Measurements from ENCODE around the gene CIROP.
A peak's percentile ranks its signal among the peaks of the same experiment; 100 is the strongest.

Gene CIROP

GRCh38 chr14:23057757-23058653 is 46.8 kb downstream of the CIROP start:
- Histone ChIP-seq H2BK5ac (ENCODE audit: low read length) (peak overlapping the region; percentile 47), H3K9ac (ENCODE audit: low read depth, low read length, poor library complexity) (peak overlapping the region; percentile 63), H2BK12ac (ENCODE audit: low read length) (no peak overlapping the region), H4K91ac (ENCODE audit: low read depth, low read length, poor library complexity) (no peak overlapping the region), H3K4ac (ENCODE audit: low read length) (no peak overlapping the region), H2BK15ac (ENCODE audit: low read length) (peak overlapping the region; percentile 39), H3K4me1 (ENCODE audit: control insufficient read depth in 2 of 2, insufficient read depth in 1 of 2, low read depth in 1 of 2, low read length in 2 of 2) (peaks cover 6% of the 10 kb centered on the region in 2 donors), H3K14ac (ENCODE audit: low read length) (no peak overlapping the region), H3K23ac (ENCODE audit: low read depth, low read length, poor library complexity) (peak overlapping the region; percentile 94), H2AFZ (ENCODE audit: low read length) (peak overlapping the region; percentile 91), H4K8ac (ENCODE audit: low read depth, low read length) (no peak overlapping the region), H3K27me3 (ENCODE audit: control insufficient read depth in 3 of 3, insufficient read depth in 3 of 3, low read depth in 1 of 3, low read length in 3 of 3) (no peaks in the 10 kb centered on the region), H3K18ac (ENCODE audit: low read length) (peak overlapping the region; percentile 92), H3K4me2 (ENCODE audit: insufficient read depth, low read length, poor library complexity, severe bottlenecking) (peak overlapping the region; percentile 97), H2AK5ac (ENCODE audit: low read depth, low read length) (no peak overlapping the region), H3K36me3 (replicated peaks in 1 of 2; ENCODE audit: control insufficient read depth in 2 of 2, insufficient read depth in 2 of 2, low read length in 2 of 2) (peaks cover 43 to 70% of the 10 kb centered on the region in 2 donors), H3K9me3 (replicated peaks in 1 of 2; ENCODE audit: control insufficient read depth in 2 of 2, insufficient read depth in 1 of 2, low read depth in 1 of 2, low read length in 2 of 2) (no peaks in the 10 kb centered on the region), H3K27ac (replicated peaks; ENCODE audit: low read length) (peak overlapping the region; percentile 90), H3K79me1 (ENCODE audit: low read depth, low read length) (peaks cover 5% of the 10 kb centered on the region), H2BK120ac (ENCODE audit: low read depth, low read length) (no peak overlapping the region), H3K4me3 (ENCODE audit: low read length in 2 of 2) (peak overlapping the region; percentile 62 to 82)
- peak; percentile 93 for DNase-seq (ENCODE audit: low spot score)
- WGBS, 2 donors (ENCODE audit: extremely low coverage in 2 of 2, insufficient read length in 2 of 2, insufficient replicate concordance in 1 of 2), result no CpG with 5 or more reads among the region's 51 CpGs

- Histone ChIP-seq H3K9ac (ENCODE audit: low read depth, low read length, poor library complexity) (peak within 1 kb of the TSS; percentile 90), H3K18ac (ENCODE audit: low read length) (peak within 1 kb of the TSS; percentile 92), H3K4me2 (ENCODE audit: insufficient read depth, low read length, poor library complexity, severe bottlenecking) (peak within 1 kb of the TSS; percentile 97), H3K14ac (ENCODE audit: low read length) (peak within 1 kb of the TSS; percentile 39), H3K36me3 (replicated peaks in 1 of 2; ENCODE audit: control insufficient read depth in 2 of 2, insufficient read depth in 2 of 2, low read length in 2 of 2) (peaks cover 37 to 70% of the 10 kb centered on the region in 2 donors), H3K4me1 (ENCODE audit: control insufficient read depth in 2 of 2, insufficient read depth in 1 of 2, low read depth in 1 of 2, low read length in 2 of 2) (peaks cover 6% of the 10 kb centered on the region in 2 donors), H3K23ac (ENCODE audit: low read depth, low read length, poor library complexity) (peak within 1 kb of the TSS; percentile 94), H3K4ac (ENCODE audit: low read length) (no peak within 1 kb of the TSS), H3K9me3 (replicated peaks in 1 of 2; ENCODE audit: control insufficient read depth in 2 of 2, insufficient read depth in 1 of 2, low read depth in 1 of 2, low read length in 2 of 2) (no peaks in the 10 kb centered on the region), H2BK15ac (ENCODE audit: low read length) (peak within 1 kb of the TSS; percentile 39), H4K8ac (ENCODE audit: low read depth, low read length) (no peak within 1 kb of the TSS), H3K27ac (replicated peaks; ENCODE audit: low read length) (peak within 1 kb of the TSS; percentile 90), H4K91ac (ENCODE audit: low read depth, low read length, poor library complexity) (no peak within 1 kb of the TSS), H3K79me1 (ENCODE audit: low read depth, low read length) (peaks cover 5% of the 10 kb centered on the region), H2BK5ac (ENCODE audit: low read length) (peak within 1 kb of the TSS; percentile 47), H2AFZ (ENCODE audit: low read length) (peak within 1 kb of the TSS; percentile 91), H2AK5ac (ENCODE audit: low read depth, low read length) (no peak within 1 kb of the TSS), H2BK12ac (ENCODE audit: low read length) (no peak within 1 kb of the TSS), H3K4me3 (ENCODE audit: low read length in 2 of 2) (peak within 1 kb of the TSS; percentile 62 to 82), H2BK120ac (ENCODE audit: low read depth, low read length) (no peak within 1 kb of the TSS), H3K27me3 (ENCODE audit: control insufficient read depth in 3 of 3, insufficient read depth in 3 of 3, low read depth in 1 of 3, low read length in 3 of 3) (no peaks in the 10 kb centered on the region)
- no CpG with 5 or more reads among the region's 73 CpGs for whole genome bisulfite sequencing, 2 donors (ENCODE audit: extremely low coverage in 2 of 2, insufficient read length in 2 of 2, insufficient replicate concordance in 1 of 2)
- DNase-seq (ENCODE audit: low spot score), result peak; percentile 78
Measured at GRCh38 chr14:23056956-23057756, 47.6 kb downstream of the CIROP start, which contains the start of gene CDH24. Gene CDH24, minus strand, starts transcription at chr14:23057520. Its CDS starts 1,787 bp downstream, at chr14:23055733.

GRCh38 chr14:23056145-23056955 is 48.4 kb downstream of the CIROP start:
- peak; percentile 77 for DNase-seq (ENCODE audit: low spot score)

More at GRCh38 chr14:23056145-23056955, 48.4 kb downstream of the CIROP start:
- peak overlapping the region; percentile 2 for H2BK5ac ChIP-seq (ENCODE audit: low read length)
- peak overlapping the region; percentile 91 for H2AFZ ChIP-seq (ENCODE audit: low read length)
- WGBS, 2 donors (ENCODE audit: extremely low coverage in 2 of 2, insufficient read length in 2 of 2, insufficient replicate concordance in 1 of 2), result no CpG with 5 or more reads among the region's 17 CpGs
- no peak overlapping the region for H4K8ac ChIP-seq (ENCODE audit: low read depth, low read length)
- H2BK15ac ChIP-seq (ENCODE audit: low read length), result no peak overlapping the region
- no peak overlapping the region for H2AK5ac ChIP-seq (ENCODE audit: low read depth, low read length)
- peak overlapping the region; percentile 62 to 82 for H3K4me3 ChIP-seq (ENCODE audit: low read length in 2 of 2)
- H3K9ac ChIP-seq (ENCODE audit: low read depth, low read length, poor library complexity), result peak overlapping the region; percentile 90
- H3K23ac ChIP-seq (ENCODE audit: low read depth, low read length, poor library complexity), result no peak overlapping the region
- H4K91ac ChIP-seq (ENCODE audit: low read depth, low read length, poor library complexity), result no peak overlapping the region
- no peak overlapping the region for H3K27ac ChIP-seq (replicated peaks; ENCODE audit: low read length)
- no peaks in the 10 kb centered on the region for H3K27me3 ChIP-seq (ENCODE audit: control insufficient read depth in 3 of 3, insufficient read depth in 3 of 3, low read depth in 1 of 3, low read length in 3 of 3)
- peak overlapping the region; percentile 97 for H3K4me2 ChIP-seq (ENCODE audit: insufficient read depth, low read length, poor library complexity, severe bottlenecking)
- no peak overlapping the region for H3K4ac ChIP-seq (ENCODE audit: low read length)
- no peak overlapping the region for H2BK120ac ChIP-seq (ENCODE audit: low read depth, low read length)
- peaks cover 34 to 72% of the 10 kb centered on the region in 2 donors for H3K36me3 ChIP-seq (replicated peaks in 1 of 2; ENCODE audit: control insufficient read depth in 2 of 2, insufficient read depth in 2 of 2, low read length in 2 of 2)
- H3K18ac ChIP-seq (ENCODE audit: low read length), result peak overlapping the region; percentile 50
- no peaks in the 10 kb centered on the region for H3K9me3 ChIP-seq (replicated peaks in 1 of 2; ENCODE audit: control insufficient read depth in 2 of 2, insufficient read depth in 1 of 2, low read depth in 1 of 2, low read length in 2 of 2)
- peak overlapping the region; percentile 39 for H3K14ac ChIP-seq (ENCODE audit: low read length)
- H3K4me1 ChIP-seq (ENCODE audit: control insufficient read depth in 2 of 2, insufficient read depth in 1 of 2, low read depth in 1 of 2, low read length in 2 of 2), result peaks cover 6% of the 10 kb centered on the region in 2 donors
- peaks cover 5% of the 10 kb centered on the region for H3K79me1 ChIP-seq (ENCODE audit: low read depth, low read length)
- H2BK12ac ChIP-seq (ENCODE audit: low read length), result no peak overlapping the region
